ENCODE data around the gene NOS3. TPM values are rescaled to one million over a fixed set of nuclear protein-coding genes. Genes with fewer than 3 reads are reported as not detected.

Gene NOS3
- total RNA-seq, 2 experiments from 2014 or later: 5.4 to 6.2 TPM

DNA sequence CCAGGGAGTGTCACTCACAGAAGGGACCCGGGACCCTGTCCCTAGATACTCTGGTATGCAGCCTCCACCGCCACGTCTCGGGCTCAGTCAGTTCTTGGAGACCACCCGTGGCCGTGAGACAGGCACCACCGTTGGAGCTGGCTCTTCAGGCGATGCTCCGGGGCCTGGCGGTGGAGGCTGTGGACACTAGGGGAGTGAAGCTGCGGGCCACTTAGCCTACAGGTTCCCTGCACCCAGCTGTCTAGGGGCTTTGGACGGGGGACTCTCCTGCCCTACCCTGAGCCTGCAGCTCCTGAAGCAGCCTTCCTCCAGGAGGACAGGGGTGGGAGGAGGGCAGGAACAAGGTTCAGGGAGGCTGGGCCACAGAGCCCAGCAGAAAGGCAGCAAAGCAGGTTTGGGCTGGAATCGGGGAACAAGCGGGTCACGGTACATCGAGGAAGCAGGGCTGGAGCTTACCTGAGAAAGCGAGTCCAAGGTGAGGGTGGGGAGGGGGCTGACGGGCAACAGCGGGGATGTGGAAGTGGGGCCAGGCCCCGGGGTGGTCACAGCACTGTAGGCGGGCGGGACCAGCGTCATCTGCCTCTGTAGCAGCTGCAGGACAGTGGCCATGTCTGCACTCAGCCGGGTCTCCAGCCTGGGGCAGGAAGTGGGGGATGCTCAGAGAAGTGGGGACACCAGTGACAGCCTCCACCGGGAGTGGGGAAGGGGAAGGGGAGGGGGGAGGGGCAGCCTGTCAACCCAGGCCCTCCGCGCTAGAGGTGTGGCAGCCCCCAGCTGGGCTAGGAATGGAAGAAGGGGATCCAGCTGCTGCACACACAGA, 44.2 kb upstream of the NOS3 start:
- TF ChIP-seq, protein P1, sequence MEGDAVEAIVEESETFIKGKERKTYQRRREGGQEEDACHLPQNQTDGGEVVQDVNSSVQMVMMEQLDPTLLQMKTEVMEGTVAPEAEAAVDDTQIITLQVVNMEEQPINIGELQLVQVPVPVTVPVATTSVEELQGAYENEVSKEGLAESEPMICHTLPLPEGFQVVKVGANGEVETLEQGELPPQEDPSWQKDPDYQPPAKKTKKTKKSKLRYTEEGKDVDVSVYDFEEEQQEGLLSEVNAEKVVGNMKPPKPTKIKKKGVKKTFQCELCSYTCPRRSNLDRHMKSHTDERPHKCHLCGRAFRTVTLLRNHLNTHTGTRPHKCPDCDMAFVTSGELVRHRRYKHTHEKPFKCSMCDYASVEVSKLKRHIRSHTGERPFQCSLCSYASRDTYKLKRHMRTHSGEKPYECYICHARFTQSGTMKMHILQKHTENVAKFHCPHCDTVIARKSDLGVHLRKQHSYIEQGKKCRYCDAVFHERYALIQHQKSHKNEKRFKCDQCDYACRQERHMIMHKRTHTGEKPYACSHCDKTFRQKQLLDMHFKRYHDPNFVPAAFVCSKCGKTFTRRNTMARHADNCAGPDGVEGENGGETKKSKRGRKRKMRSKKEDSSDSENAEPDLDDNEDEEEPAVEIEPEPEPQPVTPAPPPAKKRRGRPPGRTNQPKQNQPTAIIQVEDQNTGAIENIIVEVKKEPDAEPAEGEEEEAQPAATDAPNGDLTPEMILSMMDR (IDR thresholded peaks at IDR 0.05): no peak
- H3K4me1 Mint-ChIP-seq (ENCODE audit: low read depth): peaks cover 15% of the 10 kb centered on the region
- H3K4me3 Mint-ChIP-seq: no peak overlapping the region
- ChIA-PET POLR2A (no interaction called here), CTCF (interaction anchor here (0.6 to 1.1 kb wide), 2 partner anchors 9 to 339 kb away, joined by 3 read pairs; no protein-coding TSS in a partner anchor)
- H3K27me3 Mint-ChIP-seq: peaks cover 7% of the 10 kb centered on the region
- DNase-seq: no peak
- intact Hi-C loops (cut with micrococcal nuclease): no loop called here
- no peaks in the 10 kb centered on the region for H3K9me3 Mint-ChIP-seq
- no peak for ATAC-seq
- H3K36me3 Mint-ChIP-seq (ENCODE audit: low read depth): no peaks in the 10 kb centered on the region
- no peak overlapping the region for H3K27ac Mint-ChIP-seq

DNA sequence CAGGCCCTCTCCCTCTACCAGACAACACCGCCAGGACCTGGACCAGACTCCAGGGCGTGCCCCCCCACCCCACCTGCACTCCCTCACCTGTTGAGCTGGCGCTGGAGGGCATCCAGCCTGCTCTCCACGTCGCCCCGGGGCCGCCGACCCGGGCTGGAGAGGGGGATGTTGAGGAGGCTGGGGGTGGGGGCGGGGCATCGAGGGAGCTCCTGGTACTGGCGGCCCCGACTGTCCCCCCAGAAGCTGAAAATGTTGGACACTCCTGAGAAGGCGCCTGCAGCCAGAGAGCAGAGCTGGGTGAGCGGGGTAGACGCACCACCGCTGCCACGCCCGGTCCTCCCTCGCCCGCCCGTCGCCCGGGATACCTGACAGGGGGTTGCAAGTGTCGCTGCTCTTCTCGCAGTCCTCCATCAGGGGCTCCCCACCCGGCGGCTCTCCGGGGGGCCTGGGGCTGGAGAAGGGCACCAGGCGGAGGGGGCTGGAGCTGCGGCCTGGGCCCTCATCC, 43.5 kb upstream of the NOS3 start:
- DNase-seq: no peak
- no peaks in the 10 kb centered on the region for H3K36me3 Mint-ChIP-seq (ENCODE audit: low read depth)
- POLR2A ChIA-PET: no interaction called here
- intact Hi-C loops (cut with micrococcal nuclease): no loop called here
- H3K27me3 Mint-ChIP-seq: peaks cover 7% of the 10 kb centered on the region
- no peak overlapping the region for H3K4me3 Mint-ChIP-seq
- H3K9me3 Mint-ChIP-seq: no peaks in the 10 kb centered on the region
- no peak for ATAC-seq
- CTCF ChIA-PET: interaction anchor here (0.6 to 1.1 kb wide), 2 partner anchors 9 to 339 kb away, joined by 3 read pairs; no protein-coding TSS in a partner anchor
- peaks cover 9% of the 10 kb centered on the region for H3K4me1 Mint-ChIP-seq (ENCODE audit: low read depth)
- TF ChIP-seq, protein P1 (IDR thresholded peaks at IDR 0.05): no peak
- H3K27ac Mint-ChIP-seq: no peak overlapping the region

DNA sequence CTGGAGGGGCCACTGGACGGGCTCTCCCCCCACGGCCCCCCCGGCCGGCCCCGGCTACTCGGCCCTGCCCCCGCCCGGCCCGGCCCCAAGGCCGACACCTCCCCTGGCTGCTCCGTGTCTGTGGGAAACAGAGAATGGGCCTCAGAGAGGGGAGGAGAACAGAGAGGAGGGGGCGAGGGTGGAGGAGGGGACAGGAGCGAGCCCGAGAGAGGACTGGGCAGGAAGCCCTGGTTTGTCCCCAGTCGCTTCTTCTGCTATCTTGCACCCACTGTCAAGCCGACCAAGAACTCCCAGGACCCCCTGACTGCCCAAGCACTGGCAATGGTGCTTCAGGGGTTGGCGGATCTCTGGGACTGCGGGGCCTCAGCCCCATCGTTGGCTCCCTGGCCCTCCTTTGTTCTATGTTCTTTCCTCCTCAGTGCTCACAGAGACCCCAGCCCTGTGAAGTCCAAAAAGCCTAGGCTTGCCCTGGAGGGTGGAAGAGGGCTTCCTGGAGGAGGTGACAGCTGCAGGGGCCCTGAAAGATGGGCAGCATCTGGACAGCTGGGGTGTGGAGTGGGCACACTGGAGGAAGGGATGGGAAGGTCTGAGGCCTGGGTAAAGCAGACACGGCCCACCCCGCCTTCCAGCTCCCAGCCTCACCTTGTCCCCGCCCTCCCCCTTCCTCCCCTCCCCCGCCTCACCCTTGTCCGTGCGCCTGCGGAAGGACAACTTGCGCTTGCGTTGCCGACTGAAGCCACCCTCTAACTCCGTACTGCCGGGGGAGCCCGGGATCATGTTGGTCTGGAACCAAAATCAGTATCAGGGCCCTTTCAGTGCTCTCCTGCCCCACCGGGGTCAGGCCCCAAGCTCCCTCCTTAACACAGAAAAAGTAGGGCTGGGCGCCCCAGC, 42.8 kb upstream of the NOS3 start:
- Mint-ChIP-seq H3K27ac (no peak overlapping the region), H3K4me1 (ENCODE audit: low read depth) (peaks cover 2% of the 10 kb centered on the region), H3K9me3 (no peaks in the 10 kb centered on the region), H3K36me3 (ENCODE audit: low read depth) (no peaks in the 10 kb centered on the region), H3K27me3 (peaks cover 7% of the 10 kb centered on the region), H3K4me3 (no peak overlapping the region)
- no peak for DNase-seq
- intact Hi-C loops (cut with micrococcal nuclease): no loop called here
- ATAC-seq: no peak
- CTCF ChIA-PET: interaction anchor here (2.3 kb wide), 1 partner anchor 50 kb away, joined by 8 read pairs; no protein-coding TSS in a partner anchor
- POLR2A ChIA-PET: interaction anchor here (0.8 kb wide), 1 partner anchor 61 kb away, joined by 3 read pairs; no protein-coding TSS in a partner anchor
- TF ChIP-seq, protein P1 (IDR thresholded peaks at IDR 0.05): no peak

DNA sequence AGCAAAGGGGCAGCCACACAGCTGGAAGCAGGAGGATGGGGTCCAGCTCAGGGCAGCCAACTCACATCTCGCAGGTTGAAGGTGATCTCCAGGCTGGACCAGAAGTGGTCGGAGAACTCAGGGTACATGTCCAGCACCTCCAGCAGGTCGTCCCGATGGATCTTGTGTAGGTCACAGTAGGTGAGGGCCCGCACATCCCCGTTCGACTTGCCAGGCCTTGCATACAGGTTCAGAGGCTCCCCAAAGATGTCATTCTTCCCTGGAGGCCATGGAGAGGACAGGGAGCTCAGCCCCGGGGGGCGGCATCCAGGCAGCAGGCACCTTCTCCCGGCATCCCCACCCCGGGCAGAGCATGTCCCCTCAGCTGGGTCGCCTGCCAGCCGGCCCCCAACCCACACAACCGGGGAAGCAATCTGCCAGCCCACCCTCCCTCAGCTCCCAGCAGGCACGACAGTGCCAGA, 42.0 kb upstream of the NOS3 start:
- Mint-ChIP-seq H3K27me3 (peaks cover 7% of the 10 kb centered on the region), H3K9me3 (no peaks in the 10 kb centered on the region), H3K36me3 (ENCODE audit: low read depth) (no peaks in the 10 kb centered on the region), H3K4me1 (ENCODE audit: low read depth) (peaks cover 2% of the 10 kb centered on the region), H3K27ac (no peak overlapping the region), H3K4me3 (no peak overlapping the region)
- CTCF ChIA-PET: interaction anchor here (0.7 to 2.3 kb wide), 3 partner anchors 11 to 60 kb away, joined by 3 to 8 read pairs (median 4); no protein-coding TSS in a partner anchor
- DNase-seq (no peak), ATAC-seq (no peak)
- intact Hi-C loops (cut with micrococcal nuclease): no loop called here
- TF ChIP-seq, protein P1 (IDR thresholded peaks at IDR 0.05): no peak
- POLR2A ChIA-PET: interaction anchor here (0.8 kb wide), 1 partner anchor 60 kb away, joined by 3 read pairs; no protein-coding TSS in a partner anchor
